Stimulated activated effector memory CD8-positive, alpha-beta T cell treated with anti-CD3 and anti-CD28 coated beads, Interleukin-12 subunit alpha, Interleukin-12 subunit beta, amount 100 ng/mL, for 72 hours (primary cell): ENCODE results near the gene NKD1.

Experiments
- ATAC-seq: fragments of 150-1000 bp; cut with Tn5 transposase; 2 replicates; pipeline ENCODE4 v1.10.0; 2021
- DNase-seq, 2 donors: peaks; one replicate each; pipeline ENCODE4 v3.0.0; 2021 to 2022; ENCODE audit warnings: low spot score in 2 of 2
- H3K27ac Mint-ChIP-seq: one replicate; pipeline ENCODE4 v1.8.0; 2022; ENCODE audit warnings: mild to moderate bottlenecking, mixed read lengths
- H3K36me3 Mint-ChIP-seq: one replicate; pipeline ENCODE4 v1.8.0; 2022; ENCODE audit warnings: mild to moderate bottlenecking, mixed read lengths
- H3K4me1 Mint-ChIP-seq: one replicate; pipeline ENCODE4 v1.8.0; 2022; ENCODE audit warnings: mixed read lengths
- H3K4me3 Mint-ChIP-seq: one replicate; pipeline ENCODE4 v1.8.0; 2022; ENCODE audit warnings: mild to moderate bottlenecking, mixed read lengths
- H3K9me3 Mint-ChIP-seq: one replicate; pipeline ENCODE4 v1.8.0; 2022; ENCODE audit warnings: mixed read lengths

NKD1 gene

DNA sequence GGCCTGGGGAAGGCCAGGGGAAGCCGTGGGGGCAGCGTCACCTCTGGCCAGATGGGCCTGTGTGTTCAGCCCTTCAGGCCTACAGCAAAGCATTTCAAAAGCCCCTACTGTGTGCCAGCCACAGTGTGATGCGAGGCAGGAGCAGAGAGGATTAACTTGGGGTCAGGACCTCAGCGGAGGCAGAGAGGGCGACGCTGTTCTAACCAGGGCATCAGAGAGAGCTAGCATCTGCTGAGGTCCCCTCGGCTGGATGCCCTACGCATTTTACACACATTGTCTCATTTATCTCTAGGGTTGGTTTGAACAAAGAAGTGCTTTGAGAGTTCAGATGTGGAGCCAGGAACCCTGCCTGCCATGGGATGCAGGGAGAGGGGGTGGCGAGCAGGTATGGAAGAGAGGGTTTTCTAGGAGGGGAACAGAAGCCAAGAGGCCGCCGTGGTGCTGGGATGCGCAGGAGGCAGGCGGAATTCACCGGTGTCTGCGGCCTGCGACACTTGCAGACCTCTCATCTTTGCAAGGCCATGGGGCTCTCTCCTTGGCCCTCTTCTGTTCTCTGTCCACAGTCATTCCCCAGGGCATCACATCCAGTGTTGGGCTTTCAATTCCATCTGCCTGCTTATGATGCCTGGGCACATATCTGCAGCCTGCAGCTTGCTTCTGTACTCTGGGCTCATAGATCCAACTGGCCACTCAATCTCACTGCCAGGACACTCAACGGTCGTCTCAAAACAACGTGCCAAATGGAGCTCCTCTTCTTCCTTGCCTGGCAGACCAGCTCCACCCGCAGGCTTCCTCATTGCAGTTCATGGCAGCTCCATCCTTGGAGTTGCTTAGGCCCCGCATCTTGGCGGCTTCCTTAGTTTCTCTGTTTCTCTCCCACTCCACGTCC lies 8.1 kb upstream of the NKD1 start:
- no peak for DNase-seq
- peaks cover 5% of the 10 kb centered on the region for H3K36me3 Mint-ChIP-seq
- peaks cover 9% of the 10 kb centered on the region for H3K9me3 Mint-ChIP-seq
- no peak overlapping the region for H3K4me3 Mint-ChIP-seq
- H3K4me1 Mint-ChIP-seq, result no peaks in the 10 kb centered on the region
- H3K27ac Mint-ChIP-seq, result no peak overlapping the region
- ATAC-seq, result no peak

DNA sequence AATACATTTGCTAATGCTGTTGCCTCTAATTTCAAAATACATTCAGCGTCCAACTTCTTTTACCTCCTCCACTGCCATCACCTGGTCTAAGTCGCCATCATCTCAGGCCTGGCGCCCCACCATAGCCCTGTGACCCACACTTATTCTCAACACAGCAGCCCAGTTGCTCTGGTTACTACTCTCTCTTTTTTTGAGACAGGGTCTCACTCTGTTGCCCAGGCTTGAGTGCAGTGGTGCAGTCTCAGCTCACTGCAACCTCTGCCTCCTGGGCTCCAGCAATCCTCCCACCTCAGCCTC lies 7.5 kb upstream of the NKD1 start:
- Mint-ChIP-seq H3K9me3 (peaks cover 9% of the 10 kb centered on the region), H3K36me3 (peaks cover 5% of the 10 kb centered on the region), H3K4me1 (no peaks in the 10 kb centered on the region), H3K4me3 (no peak overlapping the region), H3K27ac (no peak overlapping the region)
- no peak for ATAC-seq
- no peak for DNase-seq

DNA sequence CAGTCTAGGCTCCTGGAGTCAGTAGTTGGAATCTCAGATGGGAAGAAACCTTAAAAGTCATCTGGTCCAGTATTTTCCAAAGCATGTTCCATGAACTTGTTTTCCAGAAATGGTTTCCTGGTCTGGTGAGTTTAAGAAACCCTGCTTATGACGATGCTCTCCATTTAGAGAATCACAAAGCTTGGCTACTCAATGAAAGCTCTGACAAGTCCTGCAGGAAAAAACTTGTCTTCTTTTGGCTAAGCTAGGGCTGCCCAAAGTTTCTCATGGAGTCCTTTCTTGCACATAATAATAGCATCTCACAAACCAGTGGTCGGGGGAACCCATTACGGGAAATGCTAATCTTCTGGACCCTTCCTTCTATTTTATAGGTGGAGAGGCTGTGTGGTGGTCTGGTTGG lies 5.5 kb upstream of the NKD1 start:
- ATAC-seq (no peak), DNase-seq (no peak)
- Mint-ChIP-seq H3K4me3 (no peak overlapping the region), H3K4me1 (peaks cover 5% of the 10 kb centered on the region), H3K9me3 (peaks cover 9% of the 10 kb centered on the region), H3K36me3 (peaks cover 5% of the 10 kb centered on the region), H3K27ac (no peak overlapping the region)

DNA sequence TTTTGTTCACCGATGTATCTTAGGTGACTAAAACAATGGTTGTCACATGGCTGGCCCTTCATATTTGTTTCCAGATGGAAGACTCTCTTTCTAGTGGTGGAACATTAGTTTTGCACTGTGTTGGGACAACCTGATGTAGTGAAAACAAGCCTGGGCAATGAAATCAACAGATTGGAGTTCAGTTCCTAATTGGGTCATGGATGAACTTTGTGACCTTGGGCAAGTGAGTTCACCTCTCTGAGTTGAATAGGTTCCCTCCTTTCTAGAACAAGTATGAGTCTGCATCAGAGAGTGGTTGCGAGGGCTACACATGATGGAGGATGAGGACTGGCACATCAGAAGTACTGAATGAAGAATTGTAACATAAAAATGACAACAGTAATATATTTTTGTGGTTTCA lies 2.1 kb upstream of the NKD1 start:
- Mint-ChIP-seq H3K4me3 (no peak overlapping the region), H3K4me1 (peaks cover 10% of the 10 kb centered on the region), H3K36me3 (peaks cover 3% of the 10 kb centered on the region), H3K27ac (no peak overlapping the region), H3K9me3 (peaks cover 9% of the 10 kb centered on the region)
- no peak for ATAC-seq
- no peak for DNase-seq

DNA sequence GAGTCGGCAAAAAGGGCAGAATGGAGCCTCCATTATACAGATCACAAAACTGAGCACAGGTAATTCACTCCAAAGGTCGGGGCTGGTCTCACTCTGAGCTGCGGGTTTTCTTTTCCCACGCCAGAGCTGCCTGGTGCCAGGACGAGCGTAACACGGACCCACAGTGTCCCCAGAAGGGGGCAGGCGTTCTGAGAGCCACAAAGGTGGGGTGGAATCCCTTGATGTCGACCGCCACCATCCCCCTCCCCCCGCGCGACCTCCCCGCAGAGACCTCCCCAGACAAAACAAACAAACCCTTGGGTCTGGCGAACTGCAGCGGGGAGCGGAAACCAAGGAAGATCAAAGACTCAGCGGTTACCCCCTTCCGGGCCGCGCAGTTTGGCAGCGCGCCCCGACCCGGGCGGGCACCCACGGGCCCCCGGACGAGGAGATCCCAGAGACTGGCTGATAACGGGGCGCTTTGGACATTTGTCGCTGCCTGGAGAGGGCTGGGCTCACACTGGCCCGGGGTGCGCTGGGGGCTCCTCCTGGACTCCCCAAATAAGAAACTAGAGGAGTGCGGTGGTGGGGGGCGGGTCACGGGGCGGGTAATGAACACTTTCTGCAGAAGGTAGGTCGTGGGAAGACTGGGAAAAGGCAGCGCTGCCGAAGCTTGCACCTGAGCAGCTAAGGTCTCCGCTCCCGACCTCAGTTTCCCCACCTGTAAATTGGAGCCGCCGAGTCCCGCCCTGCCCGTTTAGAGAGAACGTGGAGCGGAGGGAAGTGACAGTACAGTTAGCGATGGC lies 664 bp upstream of the NKD1 start:
- no peaks in the 10 kb centered on the region for H3K36me3 Mint-ChIP-seq
- ATAC-seq, result peak; percentile 72
- H3K27ac Mint-ChIP-seq, result peak overlapping the region; percentile 70
- peak; percentile 45 to 75 for DNase-seq
- H3K9me3 Mint-ChIP-seq, result peaks cover 9% of the 10 kb centered on the region
- H3K4me3 Mint-ChIP-seq, result peak overlapping the region; percentile 85
- H3K4me1 Mint-ChIP-seq, result peaks cover 10% of the 10 kb centered on the region

DNA sequence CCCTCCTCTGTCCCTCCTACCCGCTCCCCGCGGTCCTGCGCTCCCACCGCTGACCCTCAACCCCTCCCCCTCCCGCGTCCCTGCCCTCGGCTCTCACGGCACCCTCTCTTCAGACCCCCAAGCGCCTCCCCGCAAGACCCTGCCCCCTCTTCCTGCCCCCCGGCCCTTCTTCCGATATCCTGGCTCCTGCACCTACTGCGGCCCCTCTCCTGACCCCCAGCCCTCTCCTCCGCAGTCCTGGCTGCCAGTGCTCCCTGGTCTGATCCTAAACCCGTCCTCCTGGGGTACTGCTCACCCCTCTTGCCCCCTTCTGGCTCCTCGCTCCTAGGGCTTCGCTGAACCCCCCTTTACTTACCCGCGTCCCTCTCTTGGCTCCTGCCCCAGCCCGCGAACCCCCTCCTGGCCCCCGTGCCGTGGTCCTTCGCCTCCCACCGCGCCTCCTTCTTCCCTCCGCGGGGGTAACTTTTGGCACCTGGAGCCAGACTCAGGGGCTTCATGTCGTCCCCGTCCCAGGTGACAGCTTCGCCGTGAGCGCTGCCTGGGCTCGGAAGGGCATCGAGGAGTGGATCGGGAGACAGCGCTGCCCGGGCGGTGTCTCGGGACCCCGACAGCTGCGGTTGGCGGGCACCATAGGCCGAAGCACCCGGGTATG lies 839 bp downstream of the NKD1 start:
- Mint-ChIP-seq H3K4me1 (peaks cover 10% of the 10 kb centered on the region), H3K27ac (no peak overlapping the region), H3K9me3 (peaks cover under 1% of the 10 kb centered on the region), H3K36me3 (no peaks in the 10 kb centered on the region), H3K4me3 (peak overlapping the region; percentile 85)
- ATAC-seq (no peak), DNase-seq (no peak)

DNA sequence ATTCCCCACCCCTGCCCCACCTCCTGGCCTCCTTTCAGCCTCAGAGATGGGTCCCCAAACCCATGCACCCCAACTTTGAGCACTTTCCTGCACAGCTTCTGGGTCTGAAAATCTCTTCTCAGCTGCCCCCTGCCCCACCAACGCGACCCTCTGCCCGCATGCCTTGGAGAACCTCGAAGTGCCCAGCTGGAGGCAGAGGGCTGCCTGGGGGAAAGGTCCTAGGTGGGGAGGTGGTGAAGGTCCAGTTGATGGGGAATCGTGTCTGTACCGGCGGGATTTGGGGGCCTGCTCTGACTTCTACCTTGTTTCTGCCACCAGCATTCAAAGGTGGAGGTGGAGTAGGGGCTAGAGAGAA lies 1.3 kb downstream of the NKD1 start:
- ATAC-seq, result no peak
- peaks cover 10% of the 10 kb centered on the region for H3K4me1 Mint-ChIP-seq
- no peak overlapping the region for H3K27ac Mint-ChIP-seq
- no peak for DNase-seq
- no peaks in the 10 kb centered on the region for H3K36me3 Mint-ChIP-seq
- no peaks in the 10 kb centered on the region for H3K9me3 Mint-ChIP-seq
- peak overlapping the region; percentile 85 for H3K4me3 Mint-ChIP-seq

DNA sequence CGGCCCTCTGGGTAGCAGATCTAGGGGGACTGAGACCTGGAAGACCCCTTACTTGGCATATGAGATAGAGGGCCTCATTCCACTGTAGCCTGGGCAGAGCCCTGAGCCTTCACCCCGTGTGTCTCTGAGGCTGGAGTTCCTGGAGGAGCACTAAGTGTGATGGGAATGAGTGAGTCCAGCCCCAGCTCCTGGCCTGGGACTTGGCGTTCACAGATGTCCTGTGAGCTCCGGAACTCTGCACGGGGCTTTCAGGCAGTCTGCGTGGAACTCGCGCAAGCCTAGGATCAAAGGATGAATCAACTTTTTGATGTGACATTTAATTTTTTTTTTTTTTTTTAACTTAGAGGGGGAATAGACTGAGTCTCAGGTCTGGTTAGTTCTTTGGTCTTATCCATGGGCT lies 1.8 kb downstream of the NKD1 start:
- H3K27ac Mint-ChIP-seq, result no peak overlapping the region
- no peaks in the 10 kb centered on the region for H3K36me3 Mint-ChIP-seq
- DNase-seq, result no peak
- peak overlapping the region; percentile 85 for H3K4me3 Mint-ChIP-seq
- ATAC-seq, result no peak
- peaks cover 10% of the 10 kb centered on the region for H3K4me1 Mint-ChIP-seq
- H3K9me3 Mint-ChIP-seq, result no peaks in the 10 kb centered on the region

DNA sequence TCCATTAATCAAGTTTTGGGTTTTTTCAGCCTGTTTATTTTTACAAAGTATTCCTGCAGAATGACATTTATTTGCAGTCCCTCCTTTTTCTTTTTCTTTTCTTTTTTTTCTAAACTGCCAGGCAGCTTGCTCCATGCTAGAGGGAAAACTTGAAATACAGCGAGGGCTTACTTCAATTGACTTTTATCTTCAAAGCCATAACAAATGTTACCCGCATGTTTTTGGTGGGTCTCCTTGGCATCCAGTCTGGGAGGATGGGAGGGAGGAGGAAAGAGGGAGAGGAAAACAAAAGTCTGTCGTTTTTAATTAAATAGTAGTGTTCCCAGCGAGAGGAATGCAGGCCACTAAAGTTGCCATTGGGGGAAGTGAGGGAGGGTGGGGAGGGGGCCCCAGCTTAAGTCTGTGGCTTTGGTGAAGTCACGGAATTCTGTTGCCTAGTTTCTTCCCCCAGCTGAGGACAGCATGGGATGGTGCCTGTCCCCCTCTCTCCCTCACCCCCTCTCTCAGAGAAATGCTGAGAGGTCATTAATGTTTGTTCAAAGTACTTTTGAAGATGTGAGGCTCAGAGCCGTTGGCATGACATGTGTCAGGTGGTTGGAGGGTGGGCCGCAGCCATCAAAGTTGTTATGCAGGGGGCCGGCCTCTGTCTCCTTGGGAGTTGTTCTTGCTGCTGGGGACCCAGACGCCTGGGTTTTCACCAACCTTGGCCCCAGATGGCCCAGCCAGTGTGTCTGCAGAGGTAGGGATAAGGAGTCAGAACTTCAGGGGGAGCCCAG lies 2.9 kb downstream of the NKD1 start:
- Mint-ChIP-seq H3K27ac (no peak overlapping the region), H3K9me3 (no peaks in the 10 kb centered on the region), H3K36me3 (no peaks in the 10 kb centered on the region), H3K4me3 (no peak overlapping the region), H3K4me1 (peaks cover 10% of the 10 kb centered on the region)
- DNase-seq (no peak), ATAC-seq (no peak)

DNA sequence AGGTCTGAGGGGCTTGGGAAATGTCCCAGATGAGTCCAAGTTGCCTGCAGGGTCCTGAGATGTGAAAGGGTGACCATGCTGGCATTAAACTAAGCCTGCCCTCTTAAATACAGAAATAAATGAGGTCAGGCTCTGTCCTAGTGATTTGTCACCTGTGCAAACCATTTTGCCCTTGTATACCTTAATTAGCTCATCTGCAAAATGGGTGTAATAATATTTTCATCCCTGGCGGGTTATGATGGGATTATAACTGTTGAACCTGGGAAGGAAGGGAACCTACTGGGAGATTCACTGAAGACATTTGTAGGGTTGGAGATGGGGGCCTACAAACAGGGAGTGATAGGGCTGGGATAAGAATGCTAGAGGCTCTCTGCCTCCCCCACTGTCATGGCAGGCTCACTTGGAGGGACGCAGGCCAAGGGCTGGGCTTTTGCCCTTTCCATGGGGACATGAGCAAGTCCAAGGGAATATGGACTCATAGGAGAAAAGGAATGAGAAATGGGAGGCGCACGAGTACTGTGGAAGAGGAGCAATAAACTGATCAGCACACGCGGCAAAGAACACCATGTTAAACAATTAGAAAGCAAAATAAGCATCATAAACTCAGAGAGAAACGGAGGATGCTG lies 4.4 kb downstream of the NKD1 start:
- no peaks in the 10 kb centered on the region for H3K36me3 Mint-ChIP-seq
- H3K9me3 Mint-ChIP-seq, result no peaks in the 10 kb centered on the region
- H3K27ac Mint-ChIP-seq, result no peak overlapping the region
- no peak overlapping the region for H3K4me3 Mint-ChIP-seq
- no peak for ATAC-seq
- DNase-seq, result no peak
- peaks cover 5% of the 10 kb centered on the region for H3K4me1 Mint-ChIP-seq

DNA sequence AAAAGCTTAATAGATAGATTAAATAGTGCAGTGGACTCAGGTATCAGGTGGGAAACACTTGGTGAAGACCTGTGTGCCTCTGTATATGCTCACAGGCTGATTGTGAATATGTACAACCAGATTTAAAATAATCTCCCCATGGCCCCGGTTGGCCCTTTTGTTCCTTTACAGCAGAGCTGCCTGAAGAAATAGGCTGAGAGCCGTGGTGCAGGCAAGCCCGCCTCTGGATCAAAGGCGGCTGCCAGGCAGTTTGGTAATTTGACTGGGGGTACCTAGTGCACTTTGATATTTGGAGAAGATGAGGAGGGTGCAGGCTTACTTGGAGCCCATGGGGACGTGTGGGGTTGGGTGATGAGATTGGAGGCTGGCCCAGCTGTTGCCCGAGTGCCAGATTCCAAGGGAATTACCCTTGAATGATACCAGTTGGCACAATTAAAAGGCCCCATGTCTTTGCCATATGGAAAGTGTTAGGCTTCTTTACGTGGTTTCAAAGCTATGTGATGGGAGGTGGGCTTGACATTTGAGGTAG lies 5.0 kb downstream of the NKD1 start:
- no peak overlapping the region for H3K27ac Mint-ChIP-seq
- H3K4me1 Mint-ChIP-seq, result peaks cover 7% of the 10 kb centered on the region
- DNase-seq (no peak), ATAC-seq (no peak)
- no peaks in the 10 kb centered on the region for H3K9me3 Mint-ChIP-seq
- no peaks in the 10 kb centered on the region for H3K36me3 Mint-ChIP-seq
- H3K4me3 Mint-ChIP-seq, result no peak overlapping the region

DNA sequence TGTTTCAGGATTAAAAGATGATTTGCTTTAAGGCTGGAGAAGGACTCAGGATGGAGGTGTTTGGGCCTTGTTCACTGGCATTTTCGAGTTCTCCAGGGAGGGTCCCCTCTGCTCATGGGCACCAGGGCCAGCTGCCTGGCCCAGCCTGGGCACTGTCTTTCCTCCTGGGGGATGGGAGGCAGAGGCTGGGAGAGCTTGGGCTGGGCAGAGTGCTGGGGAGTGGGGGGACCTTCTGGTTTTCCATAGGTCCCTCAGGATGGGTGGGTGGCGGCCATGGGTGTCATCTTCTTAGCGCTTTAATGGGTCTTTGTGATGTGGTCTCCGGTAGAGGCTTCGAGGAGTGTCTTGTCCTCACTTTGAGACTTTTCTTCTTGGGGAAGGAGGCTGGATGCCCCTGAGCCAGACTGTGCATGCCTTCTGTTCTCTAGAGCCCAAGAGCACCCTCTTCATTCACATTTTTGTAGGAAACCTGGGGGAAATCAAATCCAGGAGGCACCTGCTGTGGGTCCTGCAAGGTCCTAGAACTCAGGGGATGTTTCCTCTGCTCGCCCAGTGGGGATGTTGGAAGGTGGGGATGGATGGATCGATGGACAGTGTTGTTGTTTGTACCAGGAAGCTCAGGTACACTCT lies 5.7 kb downstream of the NKD1 start:
- no peak for ATAC-seq
- peak overlapping the region; percentile 12 for H3K27ac Mint-ChIP-seq

DNA sequence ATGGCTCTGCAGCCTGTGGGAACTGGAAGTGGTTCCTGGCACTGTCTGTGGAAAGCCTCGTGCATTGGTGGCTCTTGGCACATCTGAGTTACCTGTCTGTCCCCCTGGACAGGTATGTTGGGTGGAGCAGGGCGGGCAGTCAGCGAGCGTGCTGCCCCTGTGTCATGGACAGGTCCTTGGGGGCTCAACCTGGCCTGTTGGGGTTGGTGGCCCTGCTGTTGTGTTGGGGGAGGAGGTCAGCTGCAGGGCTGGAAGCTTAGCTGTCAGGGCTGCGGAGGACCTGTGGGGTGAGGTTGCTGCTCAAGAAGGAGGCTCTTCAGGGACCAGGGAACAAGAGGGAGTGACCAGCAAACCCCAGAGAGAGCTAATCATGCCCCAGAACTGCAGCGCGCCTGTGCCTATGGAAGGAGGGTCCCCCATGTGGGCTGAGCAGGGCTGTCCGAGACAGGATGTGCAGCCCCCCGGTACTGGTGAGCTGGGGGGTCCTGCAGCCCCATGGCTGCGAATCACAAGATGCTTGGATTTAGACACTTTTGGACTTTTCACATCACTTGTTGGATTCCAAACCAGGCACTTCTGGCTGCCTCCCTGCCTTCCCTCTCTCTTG lies 7.2 kb downstream of the NKD1 start:
- ATAC-seq, result no peak
- Mint-ChIP-seq H3K36me3 (no peaks in the 10 kb centered on the region), H3K4me3 (no peak overlapping the region), H3K4me1 (peaks cover 5% of the 10 kb centered on the region), H3K9me3 (no peaks in the 10 kb centered on the region), H3K27ac (no peak overlapping the region)
- DNase-seq, result no peak

More for the DNA sequence above, 5.7 kb downstream of the NKD1 start:
- H3K36me3 Mint-ChIP-seq, result no peaks in the 10 kb centered on the region
- no peaks in the 10 kb centered on the region for H3K9me3 Mint-ChIP-seq
- no peak for DNase-seq
- H3K4me1 Mint-ChIP-seq, result peaks cover 10% of the 10 kb centered on the region
- H3K4me3 Mint-ChIP-seq, result no peak overlapping the region
